ENCODE data around the gene SUDS3. TPM values are rescaled to one million over a fixed set of nuclear protein-coding genes. Genes with fewer than 3 reads are reported as not detected.

The SUDS3 gene
- total RNA-seq, 1 experiment from 2014 or later: 50.5 TPM

DNA sequence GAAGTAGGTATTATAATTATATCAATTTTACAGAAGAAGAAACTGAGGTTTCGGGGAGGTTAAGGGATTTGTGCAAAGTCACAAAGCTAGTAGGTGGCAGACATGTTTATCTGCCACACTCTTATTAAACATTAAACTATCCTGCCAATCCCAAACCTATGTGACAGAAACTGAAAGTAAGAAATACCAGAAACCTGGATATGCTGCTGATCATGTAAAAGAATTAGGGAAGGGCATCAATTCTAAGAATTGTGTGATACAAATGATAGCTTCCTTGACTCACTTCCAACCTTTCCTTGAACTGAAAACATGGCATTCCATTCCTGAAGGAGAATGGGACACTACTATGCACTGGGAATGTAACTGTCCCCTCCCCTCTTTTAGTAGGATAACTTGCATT lies 20.5 kb upstream of the SUDS3 start:
- H3K9ac ChIP-seq (ENCODE audit: extremely low read depth, insufficient read length, low read length): no peak overlapping the region
- no peak overlapping the region for H2BK20ac ChIP-seq (ENCODE audit: low read depth, low read length, poor library complexity, severe bottlenecking)
- no peak overlapping the region for H2BK15ac ChIP-seq (ENCODE audit: low read depth, low read length)
- H3K56ac ChIP-seq (ENCODE audit: insufficient read length, low read depth, low read length): no peak overlapping the region
- DNase-seq: no peak
- 0 out of 2 replicates have a peak, but pooled peaks cover 1% of the 10 kb centered on the region for H3K27me3 Mint-ChIP-seq (ENCODE audit: low read depth)
- H2BK120ac ChIP-seq (ENCODE audit: low read depth, low read length, poor library complexity, severe bottlenecking): no peak overlapping the region
- no peak overlapping the region for H2AK5ac ChIP-seq (ENCODE audit: insufficient read length, low read length)
- no peak overlapping the region for H3K4ac ChIP-seq (ENCODE audit: low read depth, low read length)
- H3T11ph ChIP-seq (ENCODE audit: low read length): no peak overlapping the region
- no peak overlapping the region for H2BK12ac ChIP-seq (ENCODE audit: insufficient read length, low read depth, low read length)
- peaks cover 0 to 7% of the 10 kb centered on the region in 2 experiments; a peak in 1 of 4 replicates for H3K4me1 Mint-ChIP-seq
- no peak overlapping the region for H3K27ac ChIP-seq (ENCODE audit: insufficient read length, low read depth, low read length)
- no peak overlapping the region for H3K18ac ChIP-seq (ENCODE audit: insufficient read length, low read depth, low read length)
- H3K36me3 Mint-ChIP-seq (ENCODE audit: insufficient read depth in 1 of 3, low read depth in 3 of 3): peaks cover 0 to 2% (median 0%) of the 10 kb centered on the region in 3 experiments; a peak in 3 of 7 replicates
- no peaks in the 10 kb centered on the region for H3K79me1 ChIP-seq (ENCODE audit: insufficient read depth, low read depth, low read length, poor library complexity, severe bottlenecking)
- H4K8ac ChIP-seq (replicated peaks; ENCODE audit: insufficient read length, low read depth, low read length): no peak overlapping the region
- no peaks in the 10 kb centered on the region for H3K79me2 ChIP-seq (ENCODE audit: insufficient read depth, low read length)
- no peaks in the 10 kb centered on the region for H3K9me3 ChIP-seq (ENCODE audit: control insufficient read depth, low read depth, low read length)
- H3K23ac ChIP-seq (ENCODE audit: insufficient read length, low read depth, low read length): no peak overlapping the region
- H4K5ac ChIP-seq (ENCODE audit: insufficient read length, low read depth, low read length): no peak overlapping the region
- peaks cover 3 to 10% of the 10 kb centered on the region in 2 experiments; a peak in 4 of 5 replicates for H3K9me3 Mint-ChIP-seq
- H3K4me2 ChIP-seq (ENCODE audit: insufficient read depth, insufficient read length, low read length): no peak overlapping the region
- H3K27me3 ChIP-seq (ENCODE audit: insufficient read depth, low read length): no peaks in the 10 kb centered on the region
- H2BK5ac ChIP-seq (ENCODE audit: insufficient read length, low read length): no peak overlapping the region
- H4K20me1 ChIP-seq (ENCODE audit: control insufficient read depth, insufficient read depth, insufficient read length): no peaks in the 10 kb centered on the region
- H3K14ac ChIP-seq (ENCODE audit: insufficient read depth, low read length): no peak overlapping the region
- no peak overlapping the region for H3K4me3 Mint-ChIP-seq
- H3K27ac Mint-ChIP-seq: no peak overlapping the region
- H4K91ac ChIP-seq (ENCODE audit: insufficient read length, low read depth, low read length): no peak overlapping the region
- H2AFZ ChIP-seq (ENCODE audit: low read length): no peak overlapping the region
- WGBS (ENCODE audit: extremely low coverage, insufficient read length, low lambda C conversion rate): no CpG with 5 or more reads among the region's 1 CpG
- H3K23me2 ChIP-seq (ENCODE audit: insufficient read length, low read depth, low read length, poor library complexity, severe bottlenecking): no peaks in the 10 kb centered on the region
- no peaks in the 10 kb centered on the region; the same call in 1 of the 2 replicates for H3K4me1 ChIP-seq (ENCODE audit: insufficient read depth, low read length)
- TF ChIP-seq, protein P1, sequence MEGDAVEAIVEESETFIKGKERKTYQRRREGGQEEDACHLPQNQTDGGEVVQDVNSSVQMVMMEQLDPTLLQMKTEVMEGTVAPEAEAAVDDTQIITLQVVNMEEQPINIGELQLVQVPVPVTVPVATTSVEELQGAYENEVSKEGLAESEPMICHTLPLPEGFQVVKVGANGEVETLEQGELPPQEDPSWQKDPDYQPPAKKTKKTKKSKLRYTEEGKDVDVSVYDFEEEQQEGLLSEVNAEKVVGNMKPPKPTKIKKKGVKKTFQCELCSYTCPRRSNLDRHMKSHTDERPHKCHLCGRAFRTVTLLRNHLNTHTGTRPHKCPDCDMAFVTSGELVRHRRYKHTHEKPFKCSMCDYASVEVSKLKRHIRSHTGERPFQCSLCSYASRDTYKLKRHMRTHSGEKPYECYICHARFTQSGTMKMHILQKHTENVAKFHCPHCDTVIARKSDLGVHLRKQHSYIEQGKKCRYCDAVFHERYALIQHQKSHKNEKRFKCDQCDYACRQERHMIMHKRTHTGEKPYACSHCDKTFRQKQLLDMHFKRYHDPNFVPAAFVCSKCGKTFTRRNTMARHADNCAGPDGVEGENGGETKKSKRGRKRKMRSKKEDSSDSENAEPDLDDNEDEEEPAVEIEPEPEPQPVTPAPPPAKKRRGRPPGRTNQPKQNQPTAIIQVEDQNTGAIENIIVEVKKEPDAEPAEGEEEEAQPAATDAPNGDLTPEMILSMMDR (conservative IDR thresholded peaks at IDR 0.05): no peak
